Ascending aorta (tissue), 2 donors: ENCODE results near the gene CCDC66. TPM values are rescaled to one million over a fixed set of nuclear protein-coding genes. Genes with fewer than 3 reads are reported as not detected.

Experiments
- DNase-seq, 2 donors: peaks; one replicate each; pipeline ENCODE4 v3.0.0-alpha.2; 2019; ENCODE audit warnings: low spot score in 2 of 2
- H3K27ac ChIP-seq, 2 donors: fragments of 200-600 bp; sonication (generic); one replicate each; pipeline ENCODE4 v1.5.1; 2016 to 2017; ENCODE audit warnings: mild to moderate bottlenecking in 1 of 2
- H3K27me3 ChIP-seq: fragments of 200-600 bp; sonication (generic); one replicate; pipeline ENCODE4 v1.5.1; 2017
- H3K36me3 ChIP-seq, 2 donors: fragments of 200-600 bp; sonication (generic); one replicate each; pipeline ENCODE4 v1.5.1; 2016
- H3K4me1 ChIP-seq, 2 donors: fragments of 200-600 bp; sonication (generic); one replicate each; pipeline ENCODE4 v1.5.1; 2016 to 2017; ENCODE audit warnings: mild to moderate bottlenecking in 1 of 2
- H3K4me3 ChIP-seq, 2 donors: fragments of 200-600 bp; sonication (generic); one replicate each; pipeline ENCODE4 v1.5.1; 2016 to 2017; ENCODE audit warnings: mild to moderate bottlenecking in 1 of 2
- H3K9me3 ChIP-seq, 2 donors: fragments of 200-600 bp; sonication (generic); one replicate each; pipeline ENCODE4 v1.5.1; 2016
- CTCF ChIP-seq, 3 experiments: fragments of 200-600 bp in 2 of 3; fragments of 450-650 bp in 1 of 3; sonication (generic) in 2 of 3; IDR thresholded peaks; one replicate each; pipeline ENCODE4 v1.5.1; 2016 to 2019; ENCODE audit warnings: antibody characterized with exemption in 3 of 3, mild to moderate bottlenecking in 1 of 3, moderate library complexity in 1 of 3
- intact Hi-C: fragments of 100-400 bp; cut with DNase I; formaldehyde crosslinking; loops from one replicate; pipeline ENCODE4 v1.15.1; 2023
- total RNA-seq: library from RNA; depleted of rRNA; stranded (reverse); fragments of >200 nt; gene quantifications from one replicate; pipeline ENCODE4 v1.1.0, GENCODE V29; 2016

Gene CCDC66
- total RNA-seq, 1 donor from 2014 or later, result 11.4 TPM

- H3K27ac ChIP-seq, result no peak overlapping the region
- H3K9me3 ChIP-seq, result no peaks in the 10 kb centered on the region
- DNase-seq, result no peak
- intact Hi-C loops, result no loop called here
- TF ChIP-seq CTCF (IDR thresholded peaks at IDR 0.05), result no peak
- no peaks in the 10 kb centered on the region for H3K4me1 ChIP-seq
- H3K4me3 ChIP-seq, result no peak overlapping the region
- peaks cover 34 to 81% of the 10 kb centered on the region in 2 donors for H3K36me3 ChIP-seq
- no peaks in the 10 kb centered on the region for H3K27me3 ChIP-seq
Observed at GRCh38 chr3:56624725-56625124, 67.8 kb downstream of the CCDC66 start.

GRCh38 chr3:56629047-56629446 lies 72.1 kb downstream of the CCDC66 start:
- DNase-seq, result no peak
- Histone ChIP-seq H3K27me3 (no peaks in the 10 kb centered on the region), H3K4me1 (no peaks in the 10 kb centered on the region), H3K36me3 (peaks cover 41 to 75% of the 10 kb centered on the region in 2 donors), H3K9me3 (no peaks in the 10 kb centered on the region), H3K4me3 (no peak overlapping the region), H3K27ac (no peak overlapping the region)
- TF ChIP-seq CTCF (IDR thresholded peaks at IDR 0.05), result no peak
- intact Hi-C loops, result no loop called here

GRCh38 chr3:56629451-56629850 lies 72.5 kb downstream of the CCDC66 start:
- DNase-seq, result no peak
- peaks cover 37 to 72% of the 10 kb centered on the region in 2 donors for H3K36me3 ChIP-seq
- TF ChIP-seq CTCF (IDR thresholded peaks at IDR 0.05), result no peak

GRCh38 chr3:56630966-56631365 lies 74.0 kb downstream of the CCDC66 start:
- Histone ChIP-seq H3K36me3 (peaks cover 35 to 57% of the 10 kb centered on the region in 2 donors), H3K4me1 (no peaks in the 10 kb centered on the region), H3K9me3 (no peaks in the 10 kb centered on the region), H3K27ac (no peak overlapping the region), H3K4me3 (no peak overlapping the region), H3K27me3 (no peaks in the 10 kb centered on the region)
- no peak for DNase-seq
- intact Hi-C loops, result no loop called here
- no peak for TF ChIP-seq CTCF (IDR thresholded peaks at IDR 0.05)

More at GRCh38 chr3:56629451-56629850, 72.5 kb downstream of the CCDC66 start:
- Histone ChIP-seq H3K4me3 (no peak overlapping the region), H3K27me3 (no peaks in the 10 kb centered on the region), H3K4me1 (no peaks in the 10 kb centered on the region), H3K9me3 (no peaks in the 10 kb centered on the region), H3K27ac (no peak overlapping the region)
- intact Hi-C loops, result no loop called here

GRCh38 chr3:56633181-56633580 lies 76.2 kb downstream of the CCDC66 start:
- Histone ChIP-seq H3K9me3 (no peaks in the 10 kb centered on the region), H3K36me3 (peaks cover 25 to 56% of the 10 kb centered on the region in 2 donors), H3K4me3 (no peak overlapping the region), H3K27me3 (no peaks in the 10 kb centered on the region), H3K4me1 (no peaks in the 10 kb centered on the region), H3K27ac (no peak overlapping the region)
- intact Hi-C loops, result no loop called here
- no peak for DNase-seq
- no peak for TF ChIP-seq CTCF (IDR thresholded peaks at IDR 0.05)
